Cardiac fibroblast (primary cell): ENCODE results near the gene MAP4K4.

ENCODE experiments used
- DNase-seq, 2 donors: peaks; one replicate each; pipeline versions ENCODE4 v3.0.0 to v3.0.0-alpha.2; 2010; ENCODE audit warnings: low read depth in 2 of 2
- H3K4me3 ChIP-seq, 2 donors: replicated peaks in 1 of 2; 1 replicate in 1 of 2; 2 replicates in 1 of 2; pipeline ENCODE4 v1.5.1; 2011; ENCODE audit warnings: low read depth in 2 of 2, low read length in 2 of 2, mild to moderate bottlenecking in 2 of 2, moderate library complexity in 1 of 2
- CTCF ChIP-seq: IDR thresholded peaks from one replicate; pipeline ENCODE4 v1.5.1; 2011; ENCODE audit warnings: low read depth, mild to moderate bottlenecking, low read length, inconsistent platforms

MAP4K4 gene

GRCh38 chr2:101803128-101803527 is 105.6 kb downstream of the MAP4K4 start:
- peak; percentile 54 to 73 for DNase-seq
- no peak for TF ChIP-seq CTCF
- H3K4me3 ChIP-seq = no peak overlapping the region

GRCh38 chr2:101803945-101804696 is 106.6 kb downstream of the MAP4K4 start:
- no peak overlapping the region for H3K4me3 ChIP-seq
- no peak for TF ChIP-seq CTCF
- DNase-seq = peak; percentile 66 to 79

GRCh38 chr2:101805152-101806088 is 107.9 kb downstream of the MAP4K4 start:
- DNase-seq = peak; percentile 68 to 84
- no peak for TF ChIP-seq CTCF
- no peak overlapping the region for H3K4me3 ChIP-seq

- peak overlapping the region in 1 of 2 donors; percentile 6 for H3K4me3 ChIP-seq
- DNase-seq = peak; percentile 83 to 92
- no peak for TF ChIP-seq CTCF
These were observed 108.6 kb downstream of the MAP4K4 start for GRCh38 chr2:101806123-101806522.

- H3K4me3 ChIP-seq = peak overlapping the region in 1 of 2 donors; percentile 6
- DNase-seq = peak; percentile 41 to 48
- TF ChIP-seq CTCF = no peak
These were observed 109.2 kb downstream of the MAP4K4 start for GRCh38 chr2:101806701-101807100.

GRCh38 chr2:101807242-101807641 is 109.7 kb downstream of the MAP4K4 start:
- no peak for DNase-seq
- no peak for TF ChIP-seq CTCF
- H3K4me3 ChIP-seq = no peak overlapping the region
